ENCODE results near the gene KIAA1328.

Gene KIAA1328

GRCh38 chr18:37210781-37211180 is 381.9 kb downstream of the KIAA1328 start:
- H3K27ac Mint-ChIP-seq: no peak overlapping the region
- H3K4me1 Mint-ChIP-seq: no peaks in the 10 kb centered on the region
- no peaks in the 10 kb centered on the region for H3K27me3 Mint-ChIP-seq (ENCODE audit: low read depth)
- H3K36me3 Mint-ChIP-seq (ENCODE audit: low read depth): peaks cover 2% of the 10 kb centered on the region
- H3K4me3 Mint-ChIP-seq: no peak overlapping the region
- no peak for TF ChIP-seq CTCF (IDR thresholded peaks at IDR 0.05; ENCODE audit: unreplicated experiment in 3 of 3)
- H3K9me3 Mint-ChIP-seq: peaks cover 15% of the 10 kb centered on the region

- Mint-ChIP-seq H3K27ac (no peak overlapping the region), H3K4me3 (no peak overlapping the region), H3K27me3 (ENCODE audit: low read depth) (no peaks in the 10 kb centered on the region), H3K4me1 (no peaks in the 10 kb centered on the region), H3K36me3 (ENCODE audit: low read depth) (peaks cover 13% of the 10 kb centered on the region), H3K9me3 (peaks cover 34% of the 10 kb centered on the region)
- no peak for TF ChIP-seq CTCF (IDR thresholded peaks at IDR 0.05; ENCODE audit: unreplicated experiment in 3 of 3)
Measured at GRCh38 chr18:37218022-37218590, 389.2 kb downstream of the KIAA1328 start.

- Mint-ChIP-seq H3K36me3 (ENCODE audit: low read depth) (peaks cover 13% of the 10 kb centered on the region), H3K4me1 (no peaks in the 10 kb centered on the region), H3K27ac (no peak overlapping the region), H3K4me3 (no peak overlapping the region), H3K9me3 (peaks cover 31% of the 10 kb centered on the region), H3K27me3 (ENCODE audit: low read depth) (no peaks in the 10 kb centered on the region)
- no peak for TF ChIP-seq CTCF (IDR thresholded peaks at IDR 0.05; ENCODE audit: unreplicated experiment in 3 of 3)
Measured at GRCh38 chr18:37219257-37219656, 390.3 kb downstream of the KIAA1328 start.

- TF ChIP-seq CTCF (IDR thresholded peaks at IDR 0.05; ENCODE audit: unreplicated experiment in 3 of 3): no peak
- H3K4me3 Mint-ChIP-seq: no peak overlapping the region
- H3K27me3 Mint-ChIP-seq (ENCODE audit: low read depth): no peaks in the 10 kb centered on the region
- H3K27ac Mint-ChIP-seq: no peak overlapping the region
- peaks cover 6% of the 10 kb centered on the region for H3K9me3 Mint-ChIP-seq
- peaks cover 6% of the 10 kb centered on the region for H3K36me3 Mint-ChIP-seq (ENCODE audit: low read depth)
- no peaks in the 10 kb centered on the region for H3K4me1 Mint-ChIP-seq
Measured at GRCh38 chr18:37222354-37222998, 393.5 kb downstream of the KIAA1328 start.

GRCh38 chr18:37222999-37223378 is 394.1 kb downstream of the KIAA1328 start:
- H3K27ac Mint-ChIP-seq: no peak overlapping the region
- TF ChIP-seq CTCF (IDR thresholded peaks at IDR 0.05; ENCODE audit: unreplicated experiment in 3 of 3): no peak
- peaks cover 3% of the 10 kb centered on the region for H3K9me3 Mint-ChIP-seq
- no peak overlapping the region for H3K4me3 Mint-ChIP-seq
- no peaks in the 10 kb centered on the region for H3K4me1 Mint-ChIP-seq
- H3K27me3 Mint-ChIP-seq (ENCODE audit: low read depth): no peaks in the 10 kb centered on the region
- H3K36me3 Mint-ChIP-seq (ENCODE audit: low read depth): peaks cover 6% of the 10 kb centered on the region

- Mint-ChIP-seq H3K9me3 (no peaks in the 10 kb centered on the region), H3K27me3 (ENCODE audit: low read depth) (no peaks in the 10 kb centered on the region), H3K36me3 (ENCODE audit: low read depth) (peaks cover 3% of the 10 kb centered on the region), H3K27ac (no peak overlapping the region), H3K4me3 (no peak overlapping the region), H3K4me1 (no peaks in the 10 kb centered on the region)
- TF ChIP-seq CTCF (IDR thresholded peaks at IDR 0.05; ENCODE audit: unreplicated experiment in 3 of 3): no peak
Measured at GRCh38 chr18:37225279-37225678, 396.4 kb downstream of the KIAA1328 start.
